ENCODE data around the gene CRACDL. TPM values are rescaled to one million over a fixed set of nuclear protein-coding genes. Genes with fewer than 3 reads are reported as not detected.

The CRACDL gene
- total and polyA plus RNA-seq, 4 donors: 0.67 to 7.5 (median 6.2) TPM

- no peak for ATAC-seq (ENCODE audit: low FRiP score)
- WGBS, 2 donors: 82 to 84% methylated on average over 3 of the region's 3 CpGs
- DNase-seq: no peak
- H3K4me1 ChIP-seq (ENCODE audit: control insufficient read depth in 1 of 2, insufficient read depth in 2 of 2, low read length in 2 of 2): no peaks in the 10 kb centered on the region
- no peaks in the 10 kb centered on the region for H3K9me3 ChIP-seq (ENCODE audit: control insufficient read depth, low read length)
- H3K27ac ChIP-seq (ENCODE audit: low read depth in 1 of 2, low read length in 2 of 2): no peak overlapping the region
- H3K27me3 ChIP-seq (ENCODE audit: control insufficient read depth in 1 of 2, insufficient read depth in 2 of 2, low read length in 1 of 2): no peaks in the 10 kb centered on the region
- intact Hi-C loops (cut with DNase I): no loop called here
- no peaks in the 10 kb centered on the region for H3K36me3 ChIP-seq (ENCODE audit: control insufficient read depth in 1 of 2, insufficient read depth in 2 of 2, low read length in 1 of 2)
- H3K4me3 ChIP-seq (ENCODE audit: low read length in 2 of 2): no peak overlapping the region
These were observed 4.4 kb downstream of the CRACDL start for GRCh38 chr2:98931596-98931995.

- H3K36me3 ChIP-seq (ENCODE audit: control insufficient read depth in 1 of 2, insufficient read depth in 2 of 2, low read length in 1 of 2): no peaks in the 10 kb centered on the region
- H3K4me1 ChIP-seq (ENCODE audit: control insufficient read depth in 1 of 2, insufficient read depth in 2 of 2, low read length in 2 of 2): no peaks in the 10 kb centered on the region
- DNase-seq (no peak), ATAC-seq (ENCODE audit: low FRiP score) (no peak)
- H3K27me3 ChIP-seq (ENCODE audit: control insufficient read depth in 1 of 2, insufficient read depth in 2 of 2, low read length in 1 of 2): no peaks in the 10 kb centered on the region
- H3K9me3 ChIP-seq (ENCODE audit: control insufficient read depth, low read length): no peaks in the 10 kb centered on the region
- WGBS, 2 donors: 94 to 95% methylated on average over 15 of the region's 15 CpGs
- no peak overlapping the region for H3K4me3 ChIP-seq (ENCODE audit: low read length in 2 of 2)
- H3K27ac ChIP-seq (ENCODE audit: low read depth in 1 of 2, low read length in 2 of 2): no peak overlapping the region
- intact Hi-C loops (cut with DNase I): no loop called here
These were observed 6.1 kb downstream of the CRACDL start for GRCh38 chr2:98929920-98930319.

- no peak for ATAC-seq (ENCODE audit: low FRiP score)
- H3K9me3 ChIP-seq (ENCODE audit: control insufficient read depth, low read length): no peaks in the 10 kb centered on the region
- H3K4me1 ChIP-seq (ENCODE audit: control insufficient read depth in 1 of 2, insufficient read depth in 2 of 2, low read length in 2 of 2): no peaks in the 10 kb centered on the region
- H3K27ac ChIP-seq (ENCODE audit: low read depth in 1 of 2, low read length in 2 of 2): no peak overlapping the region
- no peaks in the 10 kb centered on the region for H3K36me3 ChIP-seq (ENCODE audit: control insufficient read depth in 1 of 2, insufficient read depth in 2 of 2, low read length in 1 of 2)
- H3K27me3 ChIP-seq (ENCODE audit: control insufficient read depth in 1 of 2, insufficient read depth in 2 of 2, low read length in 1 of 2): no peaks in the 10 kb centered on the region
- WGBS, 2 donors: 94% methylated on average over 10 of the region's 10 CpGs
- DNase-seq: no peak
- H3K4me3 ChIP-seq (ENCODE audit: low read length in 2 of 2): no peak overlapping the region
- intact Hi-C loops (cut with DNase I): no loop called here
These were observed 7.8 kb downstream of the CRACDL start for GRCh38 chr2:98928242-98928641.

GRCh38 chr2:98927027-98927426 lies 9.0 kb downstream of the CRACDL start:
- intact Hi-C loops (cut with DNase I): no loop called here
- Histone ChIP-seq H3K9me3 (ENCODE audit: control insufficient read depth, low read length) (no peaks in the 10 kb centered on the region), H3K27ac (ENCODE audit: low read depth in 1 of 2, low read length in 2 of 2) (no peak overlapping the region), H3K36me3 (ENCODE audit: control insufficient read depth in 1 of 2, insufficient read depth in 2 of 2, low read length in 1 of 2) (no peaks in the 10 kb centered on the region), H3K4me3 (ENCODE audit: low read length in 2 of 2) (no peak overlapping the region), H3K4me1 (ENCODE audit: control insufficient read depth in 1 of 2, insufficient read depth in 2 of 2, low read length in 2 of 2) (no peaks in the 10 kb centered on the region), H3K27me3 (ENCODE audit: control insufficient read depth in 1 of 2, insufficient read depth in 2 of 2, low read length in 1 of 2) (no peaks in the 10 kb centered on the region)
- ATAC-seq (ENCODE audit: low FRiP score): no peak
- no peak for DNase-seq
- 90 to 94% methylated on average over 13 of the region's 13 CpGs for WGBS, 2 donors

- Histone ChIP-seq H3K4me1 (ENCODE audit: control insufficient read depth in 1 of 2, insufficient read depth in 2 of 2, low read length in 2 of 2) (no peaks in the 10 kb centered on the region), H3K27me3 (ENCODE audit: control insufficient read depth in 1 of 2, insufficient read depth in 2 of 2, low read length in 1 of 2) (no peaks in the 10 kb centered on the region), H3K9me3 (ENCODE audit: control insufficient read depth, low read length) (no peaks in the 10 kb centered on the region), H3K4me3 (ENCODE audit: low read length in 2 of 2) (no peak overlapping the region), H3K27ac (ENCODE audit: low read depth in 1 of 2, low read length in 2 of 2) (no peak overlapping the region), H3K36me3 (ENCODE audit: control insufficient read depth in 1 of 2, insufficient read depth in 2 of 2, low read length in 1 of 2) (no peaks in the 10 kb centered on the region)
- intact Hi-C loops (cut with DNase I): no loop called here
- WGBS, 2 donors: 92 to 94% methylated on average over 12 of the region's 12 CpGs
- ATAC-seq (ENCODE audit: low FRiP score): no peak
- no peak for DNase-seq
These were observed 9.4 kb downstream of the CRACDL start for GRCh38 chr2:98926601-98927000.

GRCh38 chr2:98924910-98925309 lies 11.1 kb downstream of the CRACDL start:
- Histone ChIP-seq H3K27ac (ENCODE audit: low read depth in 1 of 2, low read length in 2 of 2) (no peak overlapping the region), H3K9me3 (ENCODE audit: control insufficient read depth, low read length) (no peaks in the 10 kb centered on the region), H3K4me1 (ENCODE audit: control insufficient read depth in 1 of 2, insufficient read depth in 2 of 2, low read length in 2 of 2) (no peaks in the 10 kb centered on the region), H3K27me3 (ENCODE audit: control insufficient read depth in 1 of 2, insufficient read depth in 2 of 2, low read length in 1 of 2) (no peaks in the 10 kb centered on the region), H3K4me3 (ENCODE audit: low read length in 2 of 2) (no peak overlapping the region), H3K36me3 (ENCODE audit: control insufficient read depth in 1 of 2, insufficient read depth in 2 of 2, low read length in 1 of 2) (no peaks in the 10 kb centered on the region)
- 80 to 83% methylated on average over 4 of the region's 4 CpGs for WGBS, 2 donors
- intact Hi-C loops (cut with DNase I): no loop called here
- DNase-seq: no peak
- ATAC-seq (ENCODE audit: low FRiP score): no peak

GRCh38 chr2:98924038-98924830 lies 11.8 kb downstream of the CRACDL start:
- Histone ChIP-seq H3K27me3 (ENCODE audit: control insufficient read depth in 1 of 2, insufficient read depth in 2 of 2, low read length in 1 of 2) (no peaks in the 10 kb centered on the region), H3K27ac (ENCODE audit: low read depth in 1 of 2, low read length in 2 of 2) (no peak overlapping the region), H3K36me3 (ENCODE audit: control insufficient read depth in 1 of 2, insufficient read depth in 2 of 2, low read length in 1 of 2) (no peaks in the 10 kb centered on the region), H3K4me1 (ENCODE audit: control insufficient read depth in 1 of 2, insufficient read depth in 2 of 2, low read length in 2 of 2) (no peaks in the 10 kb centered on the region), H3K9me3 (ENCODE audit: control insufficient read depth, low read length) (no peaks in the 10 kb centered on the region), H3K4me3 (ENCODE audit: low read length in 2 of 2) (no peak overlapping the region)
- intact Hi-C loops (cut with DNase I): no loop called here
- DNase-seq: no peak
- no peak for ATAC-seq (ENCODE audit: low FRiP score)
- 93 to 95% methylated on average over 4 of the region's 4 CpGs for WGBS, 2 donors

- no peak overlapping the region for H3K4me3 ChIP-seq (ENCODE audit: low read length in 2 of 2)
- no peaks in the 10 kb centered on the region for H3K9me3 ChIP-seq (ENCODE audit: control insufficient read depth, low read length)
- intact Hi-C loops (cut with DNase I): no loop called here
- ATAC-seq (ENCODE audit: low FRiP score) (no peak), DNase-seq (no peak)
- WGBS, 2 donors: 86 to 87% methylated on average over 1 of the region's 1 CpG
- H3K27ac ChIP-seq (ENCODE audit: low read depth in 1 of 2, low read length in 2 of 2): no peak overlapping the region
- no peaks in the 10 kb centered on the region for H3K36me3 ChIP-seq (ENCODE audit: control insufficient read depth in 1 of 2, insufficient read depth in 2 of 2, low read length in 1 of 2)
- no peaks in the 10 kb centered on the region for H3K27me3 ChIP-seq (ENCODE audit: control insufficient read depth in 1 of 2, insufficient read depth in 2 of 2, low read length in 1 of 2)
- H3K4me1 ChIP-seq (ENCODE audit: control insufficient read depth in 1 of 2, insufficient read depth in 2 of 2, low read length in 2 of 2): no peaks in the 10 kb centered on the region
These were observed 12.6 kb downstream of the CRACDL start for GRCh38 chr2:98923244-98923940.

GRCh38 chr2:98921062-98921461 lies 15.0 kb downstream of the CRACDL start:
- Histone ChIP-seq H3K27me3 (ENCODE audit: control insufficient read depth in 1 of 2, insufficient read depth in 2 of 2, low read length in 1 of 2) (no peaks in the 10 kb centered on the region), H3K4me1 (ENCODE audit: control insufficient read depth in 1 of 2, insufficient read depth in 2 of 2, low read length in 2 of 2) (no peaks in the 10 kb centered on the region), H3K4me3 (ENCODE audit: low read length in 2 of 2) (no peak overlapping the region), H3K36me3 (ENCODE audit: control insufficient read depth in 1 of 2, insufficient read depth in 2 of 2, low read length in 1 of 2) (no peaks in the 10 kb centered on the region), H3K9me3 (ENCODE audit: control insufficient read depth, low read length) (no peaks in the 10 kb centered on the region), H3K27ac (ENCODE audit: low read depth in 1 of 2, low read length in 2 of 2) (no peak overlapping the region)
- ATAC-seq (ENCODE audit: low FRiP score) (no peak), DNase-seq (no peak)
- intact Hi-C loops (cut with DNase I): no loop called here
- 89 to 97% methylated on average over 9 of the region's 9 CpGs for WGBS, 2 donors

All from aorta (tissue), 5 donors.